ENCODE data around the gene ST3GAL2.

- no peak for TF ChIP-seq ZNF274 (IDR thresholded peaks at IDR 0.05; ENCODE audit: borderline replicate concordance, low read depth, low read length)
- TF ChIP-seq ESRRA (IDR thresholded peaks at IDR 0.05; ENCODE audit: borderline replicate concordance, low read depth) = no peak
- no peak for TF ChIP-seq CTCF (IDR thresholded peaks at IDR 0.05 in 2 of 3, conservative IDR thresholded peaks at IDR 0.05 in 1 of 3; ENCODE audit: insufficient read depth in 2 of 3, low read depth in 1 of 3, low read length in 3 of 3)
- TF ChIP-seq ZSCAN29 (IDR thresholded peaks at IDR 0.05) = no peak
- no peak for TF ChIP-seq POLR2AphosphoS5 (IDR thresholded peaks at IDR 0.05; ENCODE audit: control insufficient read depth, insufficient read depth, low read depth, low read length)
- TF ChIP-seq RNF2 (IDR thresholded peaks at IDR 0.05) = no peak
- no peak for TF ChIP-seq E2F1 (CRISPR knock-in tag; IDR thresholded peaks at IDR 0.05)
- TF ChIP-seq SRSF3 (IDR thresholded peaks at IDR 0.05; ENCODE audit: insufficient read depth, low read length) = no peak
Observed at GRCh38 chr16:70473446-70474319, 34.8 kb upstream of the ST3GAL2 start.

All from K562 (cell line).